Measurements from ENCODE around the gene CPLX1.

The CPLX1 gene

GRCh38 chr4:804804-805203 lies 21.1 kb downstream of the CPLX1 start:
- intact Hi-C loops (cut with DNase I), result no loop called here
- peak in 26 of 42 donors; percentile 40 to 79 (median 66) for DNase-seq

GRCh38 chr4:803884-804283 lies 22.0 kb downstream of the CPLX1 start:
- DNase-seq, result peak in 15 of 42 donors; percentile 45 to 75 (median 65)
- intact Hi-C loops (cut with DNase I), result no loop called here

GRCh38 chr4:801436-802124 lies 24.3 kb downstream of the CPLX1 start:
- DNase-seq, result no peak

GRCh38 chr4:797066-797465 lies 28.9 kb downstream of the CPLX1 start:
- intact Hi-C loops (cut with DNase I), result no loop called here
- peak in 1 of 42 donors; percentile 5 for DNase-seq

More at GRCh38 chr4:801436-802124, 24.3 kb downstream of the CPLX1 start:
- intact Hi-C loops (cut with DNase I), result no loop called here

- intact Hi-C loops (cut with DNase I), result no loop called here
- peak in 1 of 42 donors; percentile 10 for DNase-seq
Observed at GRCh38 chr4:796206-796605, 29.7 kb downstream of the CPLX1 start.

- DNase-seq, result no peak
- intact Hi-C loops (cut with DNase I), result no loop called here
Observed at GRCh38 chr4:795726-796119, 30.2 kb downstream of the CPLX1 start.

GRCh38 chr4:794900-795725 lies 30.8 kb downstream of the CPLX1 start:
- peak in 29 of 42 donors; percentile 37 to 81 (median 60) for DNase-seq
- intact Hi-C loops (cut with DNase I), result no loop called here

GRCh38 chr4:793941-794621 lies 31.8 kb downstream of the CPLX1 start:
- peak in 41 of 42 donors; percentile 42 to 96 (median 77) for DNase-seq
- intact Hi-C loops (cut with DNase I), result no loop called here

DNA sequence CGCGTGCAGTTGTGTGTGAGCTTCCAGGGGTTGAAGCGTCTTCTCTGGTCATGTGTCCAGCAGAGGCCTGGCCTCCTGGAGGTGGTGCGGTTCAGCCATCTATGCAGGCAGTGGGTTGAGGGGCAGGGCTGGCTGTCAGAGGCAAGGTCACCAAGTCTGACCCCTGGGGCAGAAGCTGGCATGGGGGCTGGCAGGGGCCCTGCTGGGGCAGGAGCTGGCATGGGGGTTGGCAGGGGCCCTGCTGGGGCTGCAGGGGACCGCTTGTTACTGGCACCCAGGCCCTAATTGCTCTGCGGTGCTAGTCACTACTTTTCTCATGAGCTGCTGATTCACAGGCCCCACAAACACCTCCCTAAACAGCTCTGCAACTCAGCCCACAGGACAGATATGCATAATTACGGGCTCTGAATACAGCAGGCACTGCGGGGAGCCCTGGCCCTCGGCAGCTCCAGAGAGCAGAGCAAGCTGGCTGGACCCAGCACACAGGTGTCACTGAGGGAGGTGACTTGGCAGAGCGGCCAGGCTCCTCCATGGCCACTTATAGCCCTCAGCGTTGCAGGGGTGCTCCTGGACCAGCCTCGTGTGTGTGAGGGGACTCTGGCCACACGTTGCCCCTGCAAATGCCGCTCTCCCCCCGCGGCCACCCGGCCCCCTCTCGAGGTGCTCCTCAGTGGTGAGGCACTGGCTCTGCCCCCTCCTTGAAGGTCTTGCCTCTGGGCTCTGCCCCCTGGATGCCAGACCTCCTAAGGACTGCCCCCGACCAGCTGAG lies 32.7 kb downstream of the CPLX1 start:
- intact Hi-C loops (cut with DNase I), result no loop called here
- DNase-seq, result peak in 1 of 42 donors; percentile 35

GRCh38 chr4:792626-793092 lies 33.3 kb downstream of the CPLX1 start:
- intact Hi-C loops (cut with DNase I), result no loop called here
- DNase-seq, result peak in 10 of 42 donors; percentile 42 to 72 (median 61)

DNA sequence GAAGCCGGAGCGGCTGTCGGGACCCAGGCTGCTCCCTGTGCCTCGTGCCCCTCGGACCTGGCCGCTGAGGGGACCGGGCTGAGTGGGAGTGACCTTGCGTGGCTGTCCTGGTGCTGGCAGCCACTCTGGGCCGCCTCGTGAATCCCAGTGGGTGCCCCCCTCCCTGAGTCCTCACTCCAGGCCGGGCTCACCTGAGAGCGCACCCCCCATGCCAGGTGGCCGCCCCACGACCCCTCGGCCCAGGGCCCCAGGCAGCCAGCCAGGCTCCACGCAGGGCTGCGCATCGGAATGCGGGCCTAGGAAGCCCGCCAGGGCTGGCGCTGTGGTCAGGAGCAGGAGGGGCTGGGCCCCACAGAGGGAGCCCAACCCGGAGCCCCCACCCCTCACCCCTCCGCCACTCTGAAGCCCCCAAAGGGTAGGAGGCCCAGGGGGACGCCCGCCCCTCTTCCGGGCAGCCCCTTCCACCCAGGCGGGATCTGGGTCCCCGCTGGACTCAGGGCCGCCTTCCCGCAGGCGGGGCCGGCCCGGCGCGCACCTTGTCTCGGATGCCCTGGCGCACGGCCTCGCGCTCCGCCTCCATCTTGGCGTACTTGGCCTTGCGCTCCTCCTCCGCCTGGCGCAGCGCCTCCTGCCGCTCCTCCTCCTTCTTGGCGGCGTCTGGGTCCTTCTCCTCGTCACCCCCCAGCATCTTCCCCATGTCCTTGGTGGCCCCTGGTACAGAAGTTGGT lies 33.9 kb downstream of the CPLX1 start:
- peak in 14 of 42 donors; percentile 42 to 74 (median 62) for DNase-seq
- intact Hi-C loops (cut with DNase I), result no loop called here

DNA sequence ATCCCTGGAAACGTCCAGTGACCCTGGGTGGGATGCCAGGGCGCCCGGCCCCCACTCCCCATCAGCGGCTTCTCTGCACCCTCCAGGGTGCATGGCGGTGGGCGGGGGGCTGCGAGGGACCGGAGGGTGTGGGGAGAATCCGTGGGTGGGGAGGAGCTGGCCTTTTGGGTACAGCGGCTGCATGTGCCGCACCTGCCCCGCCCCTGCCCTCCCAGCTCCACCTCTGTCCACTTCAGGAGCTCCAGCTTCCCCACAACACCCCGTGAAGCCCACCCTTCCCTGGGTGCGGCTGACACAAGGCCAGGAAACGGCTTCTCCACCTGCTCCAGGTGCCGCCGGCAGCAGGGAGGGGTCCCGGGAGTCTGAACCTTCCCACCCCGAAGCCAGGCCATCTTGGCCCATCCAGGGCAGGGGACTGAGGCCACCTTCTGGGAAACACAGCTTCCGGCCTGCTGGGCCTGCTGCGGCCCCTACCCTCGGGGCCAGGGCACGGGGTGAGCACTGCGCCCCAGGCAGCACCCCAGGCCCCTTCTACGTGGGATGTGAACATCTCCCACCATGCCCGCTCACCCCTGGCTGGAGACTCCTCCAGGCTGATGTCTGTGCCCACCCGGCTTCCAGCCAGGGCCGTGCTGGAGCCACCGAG lies 34.6 kb downstream of the CPLX1 start:
- intact Hi-C loops (cut with DNase I), result no loop called here
- no peak for DNase-seq

GRCh38 chr4:790466-790820 lies 35.5 kb downstream of the CPLX1 start:
- intact Hi-C loops (cut with DNase I), result no loop called here
- DNase-seq, result no peak

- peak in 1 of 42 donors; percentile 2 for DNase-seq
- intact Hi-C loops (cut with DNase I), result no loop called here
Observed at GRCh38 chr4:789571-790465, 36.1 kb downstream of the CPLX1 start.

GRCh38 chr4:788636-789297 lies 37.2 kb downstream of the CPLX1 start:
- intact Hi-C loops (cut with DNase I), result no loop called here
- DNase-seq, result peak in 1 of 42 donors; percentile 3

DNA sequence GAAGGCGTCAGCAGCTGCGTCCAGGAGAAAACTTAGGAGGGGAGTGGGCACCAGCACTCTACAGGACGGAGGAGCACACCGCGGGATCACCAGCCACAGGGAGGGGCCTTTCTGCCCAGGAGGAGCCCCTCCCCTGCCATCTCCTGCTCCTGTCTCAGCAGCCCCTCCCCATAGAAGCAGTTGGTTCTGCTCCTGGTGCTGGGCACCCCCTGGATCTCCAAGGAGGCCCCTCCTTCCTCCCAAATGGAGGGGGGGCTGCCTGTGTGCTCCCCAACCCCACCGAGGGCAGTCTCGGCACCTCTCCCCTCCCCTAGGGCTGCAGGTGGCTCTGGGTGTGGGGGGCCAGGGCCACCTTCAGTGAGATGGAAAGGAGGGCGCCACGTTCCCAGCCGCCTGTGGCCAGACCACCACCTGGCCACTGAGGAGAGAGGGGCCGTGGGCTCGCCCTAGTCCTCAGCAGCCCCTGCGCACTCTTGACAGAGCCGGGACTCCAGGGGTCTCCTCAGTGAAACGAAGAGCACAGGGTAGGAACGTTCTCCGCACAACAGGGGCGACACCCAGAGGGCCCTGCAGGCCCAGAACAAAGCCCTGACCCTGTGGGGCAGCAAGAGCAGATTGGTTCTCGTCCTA lies 37.8 kb downstream of the CPLX1 start:
- intact Hi-C loops (cut with DNase I), result no loop called here
- peak in 1 of 42 donors; percentile 2 for DNase-seq

All from head of caudate nucleus (tissue), 42 donors.